Mesenchymal stem cell (in vitro differentiated cells and primary cell): ENCODE results near the gene CCDC196.
"Not testable (repeated sequence)": the region's sequence is repeated elsewhere in the genome, so short reads cannot be mapped to it uniquely, and the experiment has no call there.

Experiments
- DNase-seq: peaks from one replicate; pipeline ENCODE4 v3.0.0-alpha.2; 2013
- H2AFZ ChIP-seq: one replicate; pipeline ENCODE4 v1.6.1; 2013; ENCODE audit warnings: low read depth, mild to moderate bottlenecking, control low read depth, inconsistent platforms, low read length, moderate library complexity
- H2AK5ac ChIP-seq: 2 replicates; pipeline ENCODE4 v1.6.1; 2013; ENCODE audit warnings: low read length, moderate library complexity, mild to moderate bottlenecking, inconsistent platforms; ENCODE audit not compliant: severe bottlenecking
- H2BK120ac ChIP-seq: one replicate; pipeline ENCODE4 v1.6.1; 2013; ENCODE audit warnings: low read depth, mild to moderate bottlenecking, inconsistent platforms, low read length, moderate library complexity
- H2BK12ac ChIP-seq, 2 experiments: one replicate each; pipeline ENCODE4 v1.6.1; 2013; ENCODE audit warnings: inconsistent platforms in 2 of 2, low read length in 2 of 2, mild to moderate bottlenecking in 2 of 2, moderate library complexity in 2 of 2, control low read depth in 1 of 2
- H2BK15ac ChIP-seq: one replicate; pipeline ENCODE4 v1.6.1; 2013; ENCODE audit warnings: mild to moderate bottlenecking, low read depth, inconsistent platforms; ENCODE audit not compliant: poor library complexity, severe bottlenecking
- H2BK5ac ChIP-seq: 2 replicates; pipeline ENCODE4 v1.6.1; 2013; ENCODE audit warnings: low read depth, mild to moderate bottlenecking, low read length, control low read depth, inconsistent platforms; ENCODE audit not compliant: poor library complexity, severe bottlenecking
- H3K14ac ChIP-seq, 2 experiments: one replicate each; pipeline ENCODE4 v1.6.1; 2013; ENCODE audit warnings: inconsistent platforms in 2 of 2, low read length in 2 of 2, control low read depth in 1 of 2, mild to moderate bottlenecking in 1 of 2, moderate library complexity in 1 of 2
- H3K18ac ChIP-seq, 2 experiments: one replicate each; pipeline ENCODE4 v1.6.1; 2013; ENCODE audit warnings: inconsistent platforms in 2 of 2, low read length in 2 of 2, control low read depth in 1 of 2, low read depth in 1 of 2, mild to moderate bottlenecking in 1 of 2
- H3K23ac ChIP-seq, 2 experiments: one replicate each; pipeline ENCODE4 v1.6.1; 2013; ENCODE audit warnings: inconsistent platforms in 2 of 2, low read length in 2 of 2, mild to moderate bottlenecking in 2 of 2, moderate library complexity in 2 of 2, control low read depth in 1 of 2
- H3K27ac ChIP-seq: 2 replicates; pipeline ENCODE4 v1.5.1; 2013; ENCODE audit warnings: mild to moderate bottlenecking, moderate library complexity, low read length, control low read depth, inconsistent platforms; ENCODE audit not compliant: poor library complexity, severe bottlenecking
- H3K27me3 ChIP-seq, 2 experiments: 2 replicates each; pipeline versions ENCODE4 v1.6.1 to v1.7.0; 2013; ENCODE audit warnings: low read length in 2 of 2, mild to moderate bottlenecking in 2 of 2, moderate library complexity in 2 of 2, control low read depth in 1 of 2, inconsistent platforms in 1 of 2; ENCODE audit not compliant: control insufficient read depth in 1 of 2, insufficient read depth in 1 of 2
- H3K36me3 ChIP-seq, 2 experiments: 2 replicates each; pipeline versions ENCODE4 v1.6.1 to v1.7.0; 2013; ENCODE audit warnings: low read length in 2 of 2, control low read depth in 1 of 2, inconsistent platforms in 1 of 2, low read depth in 1 of 2, mild to moderate bottlenecking in 1 of 2; ENCODE audit not compliant: insufficient read depth in 2 of 2, control insufficient read depth in 1 of 2
- H3K4ac ChIP-seq, 2 experiments: one replicate each; pipeline ENCODE4 v1.6.1; 2013; ENCODE audit warnings: inconsistent platforms in 2 of 2, low read length in 2 of 2, mild to moderate bottlenecking in 2 of 2, moderate library complexity in 2 of 2, control low read depth in 1 of 2, low read depth in 1 of 2
- H3K4me1 ChIP-seq: 2 replicates; pipeline ENCODE4 v1.6.1; 2013; ENCODE audit warnings: low read depth, low read length, control low read depth; ENCODE audit not compliant: control insufficient read depth, insufficient read depth
- H3K4me2 ChIP-seq: 2 replicates; pipeline ENCODE4 v1.6.1; 2013; ENCODE audit warnings: low read length, mild to moderate bottlenecking, inconsistent platforms; ENCODE audit not compliant: poor library complexity, severe bottlenecking
- H3K4me3 ChIP-seq, 2 experiments: 2 replicates each; pipeline versions ENCODE4 v1.5.1 to v1.7.0; 2013; ENCODE audit warnings: low read length in 2 of 2, mild to moderate bottlenecking in 2 of 2, control low read depth in 1 of 2, low read depth in 1 of 2; ENCODE audit not compliant: insufficient read depth in 1 of 2
- H3K79me1 ChIP-seq: replicated peaks from 2 replicates; pipeline ENCODE4 v1.6.1; 2013; ENCODE audit warnings: mild to moderate bottlenecking, control low read depth, low read length, inconsistent platforms; ENCODE audit not compliant: poor library complexity, severe bottlenecking
- H3K9ac ChIP-seq: 2 replicates; pipeline ENCODE4 v1.7.0; 2013; ENCODE audit warnings: mild to moderate bottlenecking, low read length, moderate library complexity
- H3K9me3 ChIP-seq: 2 replicates; pipeline ENCODE4 v1.7.0; 2013; ENCODE audit warnings: mild to moderate bottlenecking, low read length; ENCODE audit not compliant: control insufficient read depth
- H4K8ac ChIP-seq: one replicate; pipeline ENCODE4 v1.6.1; 2013; ENCODE audit warnings: inconsistent platforms, mild to moderate bottlenecking, low read length, moderate library complexity
- H4K91ac ChIP-seq: one replicate; pipeline ENCODE4 v1.6.1; 2013; ENCODE audit warnings: mild to moderate bottlenecking, low read length, inconsistent platforms
- WGBS: methylation state at CpG from one replicate; pipeline ENCODE4 v1.1.7; 2013; ENCODE audit warnings: mixed read lengths; 5-methylcytosine and 5-hydroxymethylcytosine counted together

CCDC196 gene

GRCh38 chr14:66498311-66498710, 12.1 kb downstream of the CCDC196 start:
- Histone ChIP-seq H3K27me3 (no peaks in the 10 kb centered on the region), H2BK12ac (no peak overlapping the region), H3K9me3 (no peaks in the 10 kb centered on the region), H3K4me3 (no peak overlapping the region), H3K18ac (no peak overlapping the region), H2BK5ac (no peak overlapping the region), H3K4me2 (no peak overlapping the region), H3K79me1 (no peaks in the 10 kb centered on the region), H3K23ac (no peak overlapping the region), H2AFZ (no peak overlapping the region), H4K8ac (no peak overlapping the region), H2BK15ac (no peak overlapping the region), H3K36me3 (no peaks in the 10 kb centered on the region), H3K4ac (no peak overlapping the region), H2AK5ac (no peak overlapping the region), H3K9ac (no peak overlapping the region), H3K14ac (no peak overlapping the region), H4K91ac (no peak overlapping the region), H3K27ac (no peak overlapping the region), H3K4me1 (no peaks in the 10 kb centered on the region), H2BK120ac (no peak overlapping the region)
- DNase-seq = no peak
- 65% methylated on average over 2 of the region's 3 CpGs for WGBS

- no peak overlapping the region for H3K23ac ChIP-seq
- no peak overlapping the region for H3K18ac ChIP-seq
- no peaks in the 10 kb centered on the region for H3K4me1 ChIP-seq
- no peak overlapping the region for H2BK120ac ChIP-seq
- no peaks in the 10 kb centered on the region for H3K27me3 ChIP-seq
- no peak overlapping the region for H2BK12ac ChIP-seq
- no peak overlapping the region for H3K14ac ChIP-seq
- no peak overlapping the region for H2BK5ac ChIP-seq
- no peak overlapping the region for H3K9ac ChIP-seq
- no peak overlapping the region for H3K4me3 ChIP-seq
- no peak overlapping the region for H2AK5ac ChIP-seq
- no peak overlapping the region for H3K4me2 ChIP-seq
- H2BK15ac ChIP-seq = no peak overlapping the region
- H3K9me3 ChIP-seq = no peaks in the 10 kb centered on the region
- no peak overlapping the region for H4K8ac ChIP-seq
- H4K91ac ChIP-seq = no peak overlapping the region
- 98% methylated on average over 3 of the region's 4 CpGs for WGBS
- no peak overlapping the region for H3K27ac ChIP-seq
- H3K36me3 ChIP-seq = no peaks in the 10 kb centered on the region
- DNase-seq = no peak
- no peak overlapping the region for H2AFZ ChIP-seq
- H3K4ac ChIP-seq = no peak overlapping the region
- H3K79me1 ChIP-seq = no peaks in the 10 kb centered on the region
Measured at GRCh38 chr14:66501592-66501991, 15.4 kb downstream of the CCDC196 start.

GRCh38 chr14:66502836-66503235, 16.7 kb downstream of the CCDC196 start:
- H4K8ac ChIP-seq, H3K4me2 ChIP-seq, H3K27ac ChIP-seq, H3K79me1 ChIP-seq, H3K18ac ChIP-seq, H3K9ac ChIP-seq, H2BK12ac ChIP-seq, H2BK5ac ChIP-seq, H3K14ac ChIP-seq, H3K4me1 ChIP-seq, H2AK5ac ChIP-seq, H3K36me3 ChIP-seq, H3K4me3 ChIP-seq, H2BK15ac ChIP-seq, H3K27me3 ChIP-seq, H2BK120ac ChIP-seq, H2AFZ ChIP-seq, DNase-seq, H3K23ac ChIP-seq, H4K91ac ChIP-seq, H3K4ac ChIP-seq, H3K9me3 ChIP-seq: not testable (repeated sequence)
- WGBS = 96% methylated on average over 4 of the region's 5 CpGs

- Histone ChIP-seq H2AFZ (no peak overlapping the region), H4K91ac (no peak overlapping the region), H2BK120ac (no peak overlapping the region), H3K23ac (no peak overlapping the region), H3K79me1 (no peaks in the 10 kb centered on the region), H3K9me3 (no peaks in the 10 kb centered on the region), H2AK5ac (no peak overlapping the region), H4K8ac (no peak overlapping the region), H2BK12ac (no peak overlapping the region), H2BK5ac (no peak overlapping the region), H3K14ac (no peak overlapping the region), H3K27me3 (no peaks in the 10 kb centered on the region), H3K18ac (no peak overlapping the region), H3K36me3 (no peaks in the 10 kb centered on the region), H3K4ac (no peak overlapping the region), H2BK15ac (no peak overlapping the region), H3K4me3 (no peak overlapping the region), H3K4me2 (no peak overlapping the region), H3K27ac (no peak overlapping the region), H3K9ac (no peak overlapping the region), H3K4me1 (peaks cover 2% of the 10 kb centered on the region)
- WGBS = 75% methylated on average over 1 of the region's 1 CpG
- no peak for DNase-seq
Measured at GRCh38 chr14:66503532-66503931, 17.4 kb downstream of the CCDC196 start.
